ENCODE measurements around the gene LRRFIP1.
A peak's percentile ranks its signal among the peaks of the same experiment; 100 is the strongest.

Gene LRRFIP1

GRCh38 chr2:237585590-237586221 is 41.7 kb upstream of the LRRFIP1 start:
- no peak for DNase-seq (ENCODE audit: low read depth in 2 of 2)
- H3K4me3 ChIP-seq (replicated peaks in 1 of 2; ENCODE audit: low read depth in 2 of 2, low read length in 2 of 2): no peak overlapping the region
- TF ChIP-seq, protein P1, sequence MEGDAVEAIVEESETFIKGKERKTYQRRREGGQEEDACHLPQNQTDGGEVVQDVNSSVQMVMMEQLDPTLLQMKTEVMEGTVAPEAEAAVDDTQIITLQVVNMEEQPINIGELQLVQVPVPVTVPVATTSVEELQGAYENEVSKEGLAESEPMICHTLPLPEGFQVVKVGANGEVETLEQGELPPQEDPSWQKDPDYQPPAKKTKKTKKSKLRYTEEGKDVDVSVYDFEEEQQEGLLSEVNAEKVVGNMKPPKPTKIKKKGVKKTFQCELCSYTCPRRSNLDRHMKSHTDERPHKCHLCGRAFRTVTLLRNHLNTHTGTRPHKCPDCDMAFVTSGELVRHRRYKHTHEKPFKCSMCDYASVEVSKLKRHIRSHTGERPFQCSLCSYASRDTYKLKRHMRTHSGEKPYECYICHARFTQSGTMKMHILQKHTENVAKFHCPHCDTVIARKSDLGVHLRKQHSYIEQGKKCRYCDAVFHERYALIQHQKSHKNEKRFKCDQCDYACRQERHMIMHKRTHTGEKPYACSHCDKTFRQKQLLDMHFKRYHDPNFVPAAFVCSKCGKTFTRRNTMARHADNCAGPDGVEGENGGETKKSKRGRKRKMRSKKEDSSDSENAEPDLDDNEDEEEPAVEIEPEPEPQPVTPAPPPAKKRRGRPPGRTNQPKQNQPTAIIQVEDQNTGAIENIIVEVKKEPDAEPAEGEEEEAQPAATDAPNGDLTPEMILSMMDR (IDR thresholded peaks at IDR 0.05; ENCODE audit: low read depth, low read length): no peak

GRCh38 chr2:237588044-237588696 is 39.2 kb upstream of the LRRFIP1 start:
- no peak overlapping the region for H3K4me3 ChIP-seq (replicated peaks in 1 of 2; ENCODE audit: low read depth in 2 of 2, low read length in 2 of 2)
- TF ChIP-seq, protein P1 (IDR thresholded peaks at IDR 0.05; ENCODE audit: low read depth, low read length): no peak
- no peak for DNase-seq (ENCODE audit: low read depth in 2 of 2)

DNA sequence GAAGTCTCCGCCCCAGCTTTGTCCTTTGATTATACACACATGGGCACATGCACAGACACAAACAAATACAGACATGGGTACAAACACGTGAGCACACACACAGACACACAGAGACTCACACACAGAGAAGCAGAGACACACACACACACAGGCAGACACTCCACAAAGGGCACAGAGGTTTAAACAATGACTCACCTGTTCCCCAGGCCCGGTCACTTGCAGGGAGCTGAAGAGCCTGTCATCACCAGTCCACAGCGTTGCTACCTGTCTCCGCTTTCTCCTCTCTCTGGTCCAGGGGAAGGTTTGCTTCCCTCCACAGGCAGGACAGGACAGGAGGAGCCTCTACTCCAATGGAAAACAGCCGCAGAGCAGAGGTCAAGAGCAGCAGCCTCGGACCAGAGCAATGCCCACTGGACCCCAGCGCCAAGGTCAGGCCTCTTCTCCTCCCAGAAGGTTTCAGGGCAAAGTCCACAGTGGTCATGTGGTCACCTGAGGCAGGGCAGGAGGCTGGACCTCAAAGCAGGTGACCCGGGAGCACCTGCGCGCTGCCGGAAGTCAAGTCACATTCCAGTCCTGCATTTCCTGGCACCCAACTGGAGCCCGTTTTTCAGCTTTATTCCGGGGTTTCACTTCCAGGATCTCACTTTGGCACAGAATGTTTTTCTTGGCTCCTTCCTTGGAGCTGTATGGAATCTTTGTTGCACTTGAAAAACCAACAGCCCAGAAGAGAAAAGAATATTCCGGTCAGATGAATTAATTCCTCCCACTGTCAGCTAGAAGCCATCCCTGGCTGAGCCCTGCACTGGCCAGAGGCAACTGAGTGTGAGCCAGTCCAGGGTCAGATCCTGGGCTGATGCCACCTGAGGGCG is 36.9 kb upstream of the LRRFIP1 start, which contains the start of gene RAB17:
RAB17 (minus strand) TSS at position 463 of the 869 bp plus-strand sequence. CDS start 4,580 bp downstream, outside the sequence.
- H3K4me3 ChIP-seq (replicated peaks in 1 of 2; ENCODE audit: low read depth in 2 of 2, low read length in 2 of 2): no peak within 1 kb of the TSS
- DNase-seq (ENCODE audit: low read depth in 2 of 2): peak; percentile 43 to 52
- TF ChIP-seq, protein P1 (IDR thresholded peaks at IDR 0.05; ENCODE audit: low read depth, low read length): no peak

DNA sequence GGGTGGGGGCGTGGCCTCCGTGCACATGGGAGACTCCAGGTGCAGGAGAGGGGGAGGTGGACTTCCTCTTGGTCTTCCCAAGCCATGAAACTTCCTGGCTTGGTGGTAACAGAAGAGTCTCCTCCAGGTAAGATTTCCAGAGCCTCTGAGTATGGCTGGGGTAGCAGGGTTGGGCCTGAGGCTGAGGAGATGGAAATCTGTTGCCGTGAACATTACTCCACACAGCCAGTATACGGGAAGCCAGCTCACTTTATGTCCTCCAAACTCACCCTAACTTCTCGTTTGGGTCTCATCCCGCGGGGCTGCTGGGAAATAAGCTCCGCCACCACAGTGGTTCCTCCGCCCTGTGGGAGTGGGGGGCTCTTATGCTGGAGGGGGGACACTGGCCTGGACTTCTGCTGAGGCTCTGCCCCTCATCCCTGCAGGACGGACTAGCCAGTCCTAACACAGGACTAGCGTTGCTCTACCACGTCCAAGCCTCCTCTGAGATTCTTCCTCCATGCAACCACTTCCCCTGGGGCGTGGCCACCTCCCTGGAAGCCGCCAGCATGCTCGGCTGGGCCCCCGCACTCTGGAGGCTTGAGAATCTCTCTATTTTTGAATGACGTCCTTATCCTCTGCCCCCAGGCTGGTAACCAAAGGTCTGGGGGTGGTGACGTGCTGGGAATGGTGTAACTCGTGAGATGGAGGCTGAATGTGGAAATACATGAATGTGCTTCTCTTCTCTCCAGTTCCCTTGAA is 36.1 kb upstream of the LRRFIP1 start:
- DNase-seq (ENCODE audit: low read depth in 2 of 2): peak in 1 of 2 donors; percentile 61
- no peak overlapping the region for H3K4me3 ChIP-seq (replicated peaks in 1 of 2; ENCODE audit: low read depth in 2 of 2, low read length in 2 of 2)
- TF ChIP-seq, protein P1 (IDR thresholded peaks at IDR 0.05; ENCODE audit: low read depth, low read length): no peak

DNA sequence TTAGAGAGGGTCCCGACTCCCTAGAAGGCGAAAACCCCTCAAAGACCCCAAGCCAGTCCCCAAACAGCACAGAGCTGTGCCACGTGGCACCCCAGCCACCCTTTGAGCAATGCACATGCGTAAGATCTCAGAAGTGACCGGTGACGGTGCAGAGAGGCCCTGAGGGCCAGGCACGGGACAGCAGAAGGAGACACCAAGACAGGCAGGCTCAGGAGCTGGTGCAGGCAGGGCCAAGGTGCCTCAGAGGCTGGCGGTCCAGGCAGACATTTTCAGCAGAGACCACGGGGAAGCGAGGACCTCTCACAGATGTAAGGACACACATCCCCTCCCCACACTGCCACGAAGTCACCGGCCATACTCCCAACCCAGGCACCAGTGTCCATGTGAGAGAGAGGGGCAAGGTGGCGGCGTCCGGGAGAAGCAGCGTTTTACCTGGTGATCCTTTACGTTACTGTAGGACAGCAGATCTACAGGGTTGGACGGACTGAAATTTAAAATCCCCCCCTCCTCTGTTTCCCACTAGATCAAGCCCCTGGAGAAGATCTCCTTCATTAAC is 34.9 kb upstream of the LRRFIP1 start:
- DNase-seq (ENCODE audit: low read depth in 2 of 2): no peak
- H3K4me3 ChIP-seq (replicated peaks in 1 of 2; ENCODE audit: low read depth in 2 of 2, low read length in 2 of 2): no peak overlapping the region
- TF ChIP-seq, protein P1 (IDR thresholded peaks at IDR 0.05; ENCODE audit: low read depth, low read length): no peak

GRCh38 chr2:237593036-237593435 is 34.4 kb upstream of the LRRFIP1 start:
- H3K4me3 ChIP-seq (replicated peaks in 1 of 2; ENCODE audit: low read depth in 2 of 2, low read length in 2 of 2): no peak overlapping the region
- DNase-seq (ENCODE audit: low read depth in 2 of 2): no peak
- TF ChIP-seq, protein P1 (IDR thresholded peaks at IDR 0.05; ENCODE audit: low read depth, low read length): no peak

Data from cardiac fibroblast (primary cell).